Uterus (tissue), 4 donors: ENCODE data around the gene FSD1. TPM values are rescaled to one million over a fixed set of nuclear protein-coding genes. Genes with fewer than 3 reads are reported as not detected.

Experiments used
- DNase-seq, 2 donors: peaks; one replicate each; pipeline ENCODE4 v3.0.0-alpha.2; 2019 to 2020
- H3K27ac ChIP-seq, 2 donors: fragments of 200-600 bp; sonication (generic); 1 replicate in 1 of 2; 2 replicates in 1 of 2; pipeline ENCODE4 v1.5.1; 2016 to 2018
- H3K27me3 ChIP-seq, 2 donors: fragments of 200-600 bp; sonication (generic); one replicate each; pipeline ENCODE4 v1.5.1; 2018 to 2019; ENCODE audit warnings: control low read depth in 1 of 2
- H3K36me3 ChIP-seq, 2 donors: fragments of 200-600 bp; sonication (generic); one replicate each; pipeline ENCODE4 v1.5.1; 2019; ENCODE audit warnings: control low read depth in 1 of 2
- H3K4me1 ChIP-seq, 2 donors: fragments of 200-600 bp; sonication (generic); one replicate each; pipeline ENCODE4 v1.5.1; 2018 to 2019; ENCODE audit warnings: control low read depth in 1 of 2
- H3K4me3 ChIP-seq, 2 donors: fragments of 200-600 bp; sonication (generic); 1 replicate in 1 of 2; 2 replicates in 1 of 2; pipeline ENCODE4 v1.5.1; 2018 to 2019; ENCODE audit warnings: mild to moderate bottlenecking in 1 of 2
- H3K9me3 ChIP-seq, 2 donors: fragments of 200-600 bp; sonication (generic); one replicate each; pipeline ENCODE4 v1.5.1; 2019; ENCODE audit warnings: control low read depth in 1 of 2
- CTCF ChIP-seq, 4 experiments: fragments of 200-600 bp in 2 of 4; fragments of 450-650 bp in 2 of 4; sonication (generic) in 2 of 4; IDR thresholded peaks; one replicate each; pipeline ENCODE4 v1.5.1; 2016 to 2019; ENCODE audit warnings: antibody characterized with exemption in 4 of 4, mild to moderate bottlenecking in 2 of 4, moderate library complexity in 1 of 4
- POLR2A ChIP-seq, 2 donors: fragments of 450-650 bp; IDR thresholded peaks; one replicate each; pipeline ENCODE4 v1.6.1; 2016; ENCODE audit warnings: antibody characterized with exemption in 2 of 2, mild to moderate bottlenecking in 1 of 2, moderate library complexity in 1 of 2
- intact Hi-C: fragments of 100-400 bp; cut with DNase I; formaldehyde crosslinking; loops from one replicate; pipeline ENCODE4 v1.15.1; 2023; ENCODE audit warnings: low total_unique reads
- total RNA-seq, 4 donors: library from RNA; depleted of rRNA in 3 of 4; stranded (reverse); fragments of >200 nt in 3 of 4; gene quantifications; one replicate each; pipeline versions ENCODE4 v1.1.0 to v1.2.4, GENCODE V29; 2014 to 2023
- donor health status: DM: yes; HTN: yes; CAD: no.

FSD1 gene
- total RNA-seq, 4 donors from 2014 or later = 3.1 TPM; not detected in 3

GRCh38 chr19:4342615-4343369, 38.4 kb downstream of the FSD1 start:
- peak overlapping the region; percentile 94 to 95 for H3K27ac ChIP-seq
- no peaks in the 10 kb centered on the region for H3K27me3 ChIP-seq
- H3K9me3 ChIP-seq = no peaks in the 10 kb centered on the region
- peak; percentile 94 for TF ChIP-seq POLR2A (IDR thresholded peaks at IDR 0.05)
- peak in 3 of 4 experiments; percentile 12 to 26 (median 16) for TF ChIP-seq CTCF (IDR thresholded peaks at IDR 0.05)
- intact Hi-C loops = no loop called here
- peak overlapping the region; percentile 66 to 84 for H3K4me3 ChIP-seq
- no peaks in the 10 kb centered on the region for H3K36me3 ChIP-seq
- DNase-seq = peak; percentile 93 to 99
- peaks cover 3 to 5% of the 10 kb centered on the region in 2 donors for H3K4me1 ChIP-seq

- H3K36me3 ChIP-seq = no peaks in the 10 kb centered on the region
- peak; percentile 87 to 93 for DNase-seq
- peak within 1 kb of the TSS; percentile 66 to 84 for H3K4me3 ChIP-seq
- H3K4me1 ChIP-seq = peaks cover 3 to 5% of the 10 kb centered on the region in 2 donors
- intact Hi-C loops = no loop called here
- H3K27me3 ChIP-seq = no peaks in the 10 kb centered on the region
- TF ChIP-seq POLR2A (IDR thresholded peaks at IDR 0.05) = peak; percentile 57 to 69
- peak in 2 of 4 experiments; percentile 4 to 7 for TF ChIP-seq CTCF (IDR thresholded peaks at IDR 0.05)
- peak within 1 kb of the TSS; percentile 94 to 95 for H3K27ac ChIP-seq
- no peaks in the 10 kb centered on the region for H3K9me3 ChIP-seq
These were observed 39.2 kb downstream of the FSD1 start, which contains the start of gene MPND for GRCh38 chr19:4343370-4344307. Gene MPND (plus strand): TSS chr19:4343562. CDS start chr19:4343594, 32 bp downstream.

- Histone ChIP-seq H3K36me3 (no peaks in the 10 kb centered on the region), H3K27me3 (no peaks in the 10 kb centered on the region), H3K9me3 (no peaks in the 10 kb centered on the region), H3K27ac (no peak overlapping the region), H3K4me1 (peaks cover 3 to 5% of the 10 kb centered on the region in 2 donors), H3K4me3 (no peak overlapping the region)
- DNase-seq = no peak
- TF ChIP-seq CTCF (IDR thresholded peaks at IDR 0.05) = no peak
- TF ChIP-seq POLR2A (IDR thresholded peaks at IDR 0.05) = no peak
- intact Hi-C loops = no loop called here
These were observed 41.1 kb downstream of the FSD1 start for GRCh38 chr19:4345342-4346019.

GRCh38 chr19:4346020-4346383, 41.6 kb downstream of the FSD1 start:
- H3K36me3 ChIP-seq = no peaks in the 10 kb centered on the region
- intact Hi-C loops = no loop called here
- DNase-seq = no peak
- H3K27me3 ChIP-seq = no peaks in the 10 kb centered on the region
- H3K9me3 ChIP-seq = no peaks in the 10 kb centered on the region
- no peak overlapping the region for H3K4me3 ChIP-seq
- H3K4me1 ChIP-seq = peaks cover 3 to 5% of the 10 kb centered on the region in 2 donors
- TF ChIP-seq POLR2A (IDR thresholded peaks at IDR 0.05) (no peak), CTCF (IDR thresholded peaks at IDR 0.05) (no peak)
- H3K27ac ChIP-seq = no peak overlapping the region
